ENCODE data around the gene F2. TPM values are rescaled to one million over a fixed set of nuclear protein-coding genes. Genes with fewer than 3 reads are reported as not detected.
"Not testable (repeated sequence)": the region's sequence is repeated elsewhere in the genome, so short reads cannot be mapped to it uniquely, and the experiment has no call there.

F2 gene
- total RNA-seq, 1 donor from 2014 or later: not detected

DNA sequence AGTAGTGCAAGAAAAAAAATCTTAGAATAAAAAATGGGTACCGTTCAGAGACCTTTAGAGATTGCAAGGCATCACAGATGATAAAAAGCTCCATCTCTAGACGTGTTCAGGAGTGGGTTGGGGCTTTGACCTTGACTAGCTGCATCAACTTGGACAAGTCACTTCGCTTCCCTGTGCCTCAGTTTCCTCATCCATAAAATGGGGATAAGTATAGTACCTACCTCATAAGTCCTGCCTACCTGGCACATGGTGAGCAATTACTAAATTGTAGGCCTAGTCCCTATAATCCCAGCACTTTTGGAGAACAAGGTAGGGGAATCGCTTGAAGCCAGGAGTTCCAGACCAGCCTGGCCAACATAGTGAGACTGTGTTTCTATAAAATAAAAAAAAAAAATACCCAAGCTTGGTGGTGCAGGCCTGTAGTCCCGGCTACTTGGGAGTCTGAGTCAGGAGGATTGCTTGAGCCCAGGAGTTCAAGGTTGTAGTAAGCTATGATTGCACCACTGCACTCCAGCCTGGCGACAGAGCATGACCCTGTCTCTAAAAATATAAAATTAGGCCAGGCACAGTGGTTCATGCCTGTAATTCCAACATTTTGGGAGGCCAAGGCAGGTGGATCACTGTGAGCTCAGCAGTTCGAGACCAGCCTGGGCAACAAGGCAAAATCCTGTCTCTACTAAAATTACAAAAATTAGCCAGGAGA is 6.0 kb upstream of the F2 start:
- Histone ChIP-seq H3K36me3 (no peaks in the 10 kb centered on the region), H3K4me3 (no peak overlapping the region), H3K27ac (no peak overlapping the region), H3K9me3 (no peaks in the 10 kb centered on the region), H3K4me1 (peaks cover 3% of the 10 kb centered on the region), H3K27me3 (no peaks in the 10 kb centered on the region)
- TF ChIP-seq, protein P1, sequence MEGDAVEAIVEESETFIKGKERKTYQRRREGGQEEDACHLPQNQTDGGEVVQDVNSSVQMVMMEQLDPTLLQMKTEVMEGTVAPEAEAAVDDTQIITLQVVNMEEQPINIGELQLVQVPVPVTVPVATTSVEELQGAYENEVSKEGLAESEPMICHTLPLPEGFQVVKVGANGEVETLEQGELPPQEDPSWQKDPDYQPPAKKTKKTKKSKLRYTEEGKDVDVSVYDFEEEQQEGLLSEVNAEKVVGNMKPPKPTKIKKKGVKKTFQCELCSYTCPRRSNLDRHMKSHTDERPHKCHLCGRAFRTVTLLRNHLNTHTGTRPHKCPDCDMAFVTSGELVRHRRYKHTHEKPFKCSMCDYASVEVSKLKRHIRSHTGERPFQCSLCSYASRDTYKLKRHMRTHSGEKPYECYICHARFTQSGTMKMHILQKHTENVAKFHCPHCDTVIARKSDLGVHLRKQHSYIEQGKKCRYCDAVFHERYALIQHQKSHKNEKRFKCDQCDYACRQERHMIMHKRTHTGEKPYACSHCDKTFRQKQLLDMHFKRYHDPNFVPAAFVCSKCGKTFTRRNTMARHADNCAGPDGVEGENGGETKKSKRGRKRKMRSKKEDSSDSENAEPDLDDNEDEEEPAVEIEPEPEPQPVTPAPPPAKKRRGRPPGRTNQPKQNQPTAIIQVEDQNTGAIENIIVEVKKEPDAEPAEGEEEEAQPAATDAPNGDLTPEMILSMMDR (IDR thresholded peaks at IDR 0.05): no peak
- ATAC-seq (no peak), DNase-seq (no peak)
- intact Hi-C loops (cut with DNase I): no loop called here

DNA sequence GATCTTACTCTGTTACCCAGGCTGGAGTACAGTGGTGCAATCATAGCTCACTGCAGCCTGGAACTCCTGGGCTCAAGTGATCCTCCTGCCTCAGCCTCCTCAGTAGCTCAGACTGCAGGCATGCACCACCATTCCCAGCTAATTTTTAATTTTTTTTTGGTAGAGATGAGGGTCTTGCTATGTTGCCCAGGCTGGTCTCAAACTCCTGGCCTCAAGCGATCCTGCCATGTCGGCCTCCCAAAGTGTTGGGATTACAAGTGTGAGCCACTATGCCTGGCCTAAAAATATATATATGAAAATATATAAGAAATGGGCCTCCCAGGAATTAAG is 1.2 kb upstream of the F2 start:
- H3K9me3 ChIP-seq; H3K27ac ChIP-seq; H3K36me3 ChIP-seq; DNase-seq; intact Hi-C loops (cut with DNase I); H3K27me3 ChIP-seq; ATAC-seq; H3K4me3 ChIP-seq; H3K4me1 ChIP-seq: not testable (repeated sequence)

DNA sequence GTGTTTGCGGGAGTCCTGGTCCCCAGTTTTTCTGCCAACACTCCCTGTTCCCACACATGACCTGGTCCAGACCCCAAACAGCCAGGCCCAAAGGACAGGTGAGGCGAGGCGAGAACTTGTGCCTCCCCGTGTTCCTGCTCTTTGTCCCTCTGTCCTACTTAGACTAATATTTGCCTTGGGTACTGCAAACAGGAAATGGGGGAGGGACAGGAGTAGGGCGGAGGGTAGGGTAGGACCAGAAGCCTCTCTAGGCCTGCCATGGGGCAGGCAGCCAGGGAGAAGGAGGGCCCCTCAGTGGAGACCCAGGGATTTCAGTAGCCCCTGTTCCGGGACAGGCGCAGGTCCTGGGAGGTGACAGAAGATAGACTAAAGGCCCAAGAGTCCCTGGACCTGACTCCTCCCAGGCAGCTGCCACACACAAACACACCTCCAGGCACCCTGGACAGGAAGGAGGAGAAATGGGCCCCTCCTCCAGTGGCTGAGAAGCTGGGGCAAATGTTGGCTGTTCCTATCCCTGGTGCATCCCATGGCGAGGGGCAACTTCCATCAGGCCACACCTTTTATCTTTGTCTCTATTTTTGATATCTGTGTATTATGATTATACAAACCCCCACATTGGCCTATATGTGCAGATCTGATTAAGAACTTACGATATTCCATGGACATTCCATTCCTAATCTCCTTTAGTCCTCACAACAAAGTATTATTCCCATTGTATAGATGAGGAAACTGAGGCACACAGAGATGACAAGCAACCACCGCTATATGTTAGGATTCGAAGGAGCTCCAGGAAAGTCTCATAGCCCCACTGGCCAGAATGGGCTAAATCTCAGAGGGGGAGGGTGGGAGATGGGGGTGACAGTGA is 626 bp upstream of the F2 start:
- Histone ChIP-seq H3K9me3 (no peaks in the 10 kb centered on the region), H3K27me3 (no peaks in the 10 kb centered on the region), H3K4me1 (no peaks in the 10 kb centered on the region), H3K27ac (no peak overlapping the region), H3K36me3 (no peaks in the 10 kb centered on the region), H3K4me3 (no peak overlapping the region)
- intact Hi-C loops (cut with DNase I): no loop called here
- ATAC-seq (peak; percentile 76), DNase-seq (no peak)
- TF ChIP-seq, protein P1 (IDR thresholded peaks at IDR 0.05): no peak

DNA sequence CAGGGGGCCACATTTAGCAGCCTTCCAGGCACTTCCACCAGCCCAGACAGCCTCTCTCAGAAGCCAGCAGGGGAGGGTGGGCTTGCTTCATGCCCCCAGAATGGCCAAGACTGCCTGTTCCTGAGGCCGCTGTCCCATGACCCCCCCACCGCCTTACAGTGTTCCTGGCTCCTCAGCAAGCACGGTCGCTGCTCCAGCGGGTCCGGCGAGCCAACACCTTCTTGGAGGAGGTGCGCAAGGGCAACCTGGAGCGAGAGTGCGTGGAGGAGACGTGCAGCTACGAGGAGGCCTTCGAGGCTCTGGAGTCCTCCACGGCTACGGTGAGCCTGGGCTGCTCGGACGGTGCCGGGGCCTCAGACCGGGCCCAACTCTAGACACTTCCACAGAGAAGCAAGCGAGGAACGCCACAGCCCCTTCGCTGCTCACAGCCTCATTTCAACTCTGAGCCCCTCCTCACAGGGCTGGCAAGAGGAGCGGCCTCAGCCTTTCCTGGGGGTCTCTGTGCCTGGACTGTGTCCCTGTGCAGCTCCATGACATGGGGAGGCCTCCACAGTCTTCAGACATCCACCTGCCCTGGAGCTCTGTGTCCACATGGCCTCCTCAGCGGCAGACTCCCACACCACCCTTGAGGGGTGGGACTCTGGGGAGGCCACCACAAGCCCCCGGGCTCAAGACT is 668 bp downstream of the F2 start:
- intact Hi-C loops (cut with DNase I): no loop called here
- H3K4me3 ChIP-seq: no peak overlapping the region
- H3K27me3 ChIP-seq: no peaks in the 10 kb centered on the region
- no peaks in the 10 kb centered on the region for H3K4me1 ChIP-seq
- no peaks in the 10 kb centered on the region for H3K36me3 ChIP-seq
- no peak overlapping the region for H3K27ac ChIP-seq
- TF ChIP-seq, protein P1 (IDR thresholded peaks at IDR 0.05): no peak
- DNase-seq (no peak), ATAC-seq (peak; percentile 6)
- no peaks in the 10 kb centered on the region for H3K9me3 ChIP-seq

DNA sequence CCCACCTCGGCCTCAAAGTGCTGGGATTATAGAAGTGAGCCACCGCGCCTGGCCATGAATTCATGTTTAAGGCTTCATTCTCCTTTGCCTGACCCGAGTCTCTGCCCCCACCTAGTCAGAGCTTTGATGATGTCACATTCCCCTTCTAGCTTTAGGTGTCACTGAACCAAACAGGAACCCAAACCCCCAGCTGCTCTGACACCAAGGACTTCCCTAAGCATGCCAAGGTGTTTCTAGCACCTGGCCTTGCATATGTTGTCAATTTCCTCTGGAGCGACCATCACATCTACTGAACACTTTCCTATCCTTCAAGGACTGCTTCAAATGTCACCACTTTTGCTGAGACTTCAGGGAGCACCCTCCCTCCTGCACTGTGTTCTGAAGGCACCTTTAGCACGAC is 2.3 kb downstream of the F2 start:
- Histone ChIP-seq H3K36me3 (no peaks in the 10 kb centered on the region), H3K27ac (no peak overlapping the region), H3K9me3 (no peaks in the 10 kb centered on the region), H3K27me3 (no peaks in the 10 kb centered on the region), H3K4me1 (no peaks in the 10 kb centered on the region), H3K4me3 (no peak overlapping the region)
- DNase-seq (no peak), ATAC-seq (no peak)
- TF ChIP-seq, protein P1 (IDR thresholded peaks at IDR 0.05): no peak
- intact Hi-C loops (cut with DNase I): no loop called here

Data from upper lobe of right lung (tissue), 1 donor.